Eye (tissue), 1 donor: Measurements from ENCODE around the gene TMCC1.
"Not testable (repeated sequence)": the region's sequence is repeated elsewhere in the genome, so short reads cannot be mapped to it uniquely, and the experiment has no call there.

Experiments
- DNase-seq: peaks from one replicate; pipeline ENCODE4 v3.0.0-alpha.2; 2015

The TMCC1 gene

DNA sequence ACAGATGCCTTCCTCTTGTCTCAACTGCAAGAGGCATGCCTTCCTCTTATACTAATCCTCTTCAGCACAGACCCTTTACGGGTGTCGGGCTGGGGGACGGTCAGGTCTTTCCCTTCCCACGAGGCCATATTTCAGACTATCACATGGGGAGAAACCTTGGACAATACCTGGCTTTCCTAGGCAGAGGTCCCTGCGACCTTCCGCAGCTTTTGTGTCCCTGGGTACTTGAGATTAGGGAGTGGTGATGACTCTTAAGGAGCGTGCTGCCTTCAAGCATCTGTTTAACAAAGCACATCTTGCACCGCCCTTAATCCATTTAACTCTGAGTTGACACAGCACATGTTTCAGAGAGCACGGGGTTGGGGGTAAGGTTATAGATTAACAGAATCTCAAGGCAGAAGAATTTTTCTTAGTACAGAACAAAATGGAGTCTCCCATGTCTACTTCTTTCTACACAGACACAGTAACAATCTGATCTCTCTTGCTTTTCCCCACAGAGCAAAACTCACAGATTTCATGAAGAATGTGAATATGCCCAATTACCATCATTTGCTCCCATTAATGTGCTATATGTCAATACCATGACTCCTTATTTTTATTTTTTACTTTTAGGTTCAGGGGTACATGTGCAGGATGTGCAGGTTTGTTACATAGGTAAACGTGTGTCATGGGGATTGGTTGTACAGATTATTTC lies 251.8 kb downstream of the TMCC1 start:
- not testable (repeated sequence) for DNase-seq

DNA sequence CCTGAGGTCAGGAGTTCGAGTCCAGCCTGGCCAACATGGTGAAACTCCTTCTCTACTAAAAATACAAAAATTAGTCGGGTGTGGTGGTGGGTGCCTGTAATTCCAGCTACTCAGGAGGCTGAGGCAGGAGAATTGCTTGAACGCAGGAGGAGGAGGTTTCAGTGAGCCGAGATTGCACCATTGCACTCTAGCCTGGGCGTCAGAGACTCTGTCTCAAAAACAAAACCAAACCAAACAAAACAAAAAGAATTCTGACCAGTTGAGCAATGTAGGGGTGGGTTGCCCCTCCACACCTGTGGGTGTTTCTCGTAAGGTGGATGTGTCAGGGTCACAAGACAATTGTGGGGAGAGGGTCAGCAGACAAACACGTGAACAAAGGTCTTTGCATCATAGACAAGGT lies 252.5 kb downstream of the TMCC1 start:
- DNase-seq = not testable (repeated sequence)

DNA sequence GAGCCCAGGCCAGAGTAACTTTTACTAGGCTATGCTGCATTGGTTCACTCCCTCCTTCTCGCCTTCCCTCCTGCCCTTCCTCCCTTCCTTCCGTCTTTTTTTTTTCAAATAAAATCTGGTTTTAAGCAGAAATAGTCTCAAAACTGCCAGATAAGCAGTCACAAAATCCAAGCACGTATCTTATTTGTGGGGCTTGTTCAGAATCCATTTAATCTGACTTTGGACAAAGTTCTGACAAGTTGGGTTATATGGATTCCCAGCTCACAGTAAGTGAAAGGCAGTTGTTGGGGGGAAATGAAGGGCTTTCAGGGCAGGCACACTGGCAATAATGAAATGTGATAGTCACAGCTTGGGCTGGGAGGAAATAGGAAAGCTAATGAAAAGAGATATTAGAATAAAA lies 255.0 kb downstream of the TMCC1 start:
- no peak for DNase-seq

DNA sequence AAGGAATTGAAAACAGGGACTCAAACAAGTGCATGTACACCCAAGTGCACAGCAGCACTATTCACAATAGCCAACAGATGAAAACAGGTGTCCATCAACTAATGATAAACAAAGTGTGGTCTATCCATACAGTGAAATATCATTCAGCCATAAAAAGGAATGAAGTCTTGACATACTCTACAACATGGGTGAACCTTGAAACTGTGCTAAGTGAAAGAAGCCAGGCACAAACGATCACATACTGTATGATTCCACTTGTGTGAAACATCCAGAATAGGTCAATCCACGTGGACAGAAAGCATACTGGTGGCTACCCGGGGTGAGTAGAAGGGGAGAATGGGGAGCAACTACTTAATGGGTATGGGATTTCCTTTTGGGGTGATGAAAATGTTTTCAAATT lies 257.4 kb downstream of the TMCC1 start:
- DNase-seq = no peak

DNA sequence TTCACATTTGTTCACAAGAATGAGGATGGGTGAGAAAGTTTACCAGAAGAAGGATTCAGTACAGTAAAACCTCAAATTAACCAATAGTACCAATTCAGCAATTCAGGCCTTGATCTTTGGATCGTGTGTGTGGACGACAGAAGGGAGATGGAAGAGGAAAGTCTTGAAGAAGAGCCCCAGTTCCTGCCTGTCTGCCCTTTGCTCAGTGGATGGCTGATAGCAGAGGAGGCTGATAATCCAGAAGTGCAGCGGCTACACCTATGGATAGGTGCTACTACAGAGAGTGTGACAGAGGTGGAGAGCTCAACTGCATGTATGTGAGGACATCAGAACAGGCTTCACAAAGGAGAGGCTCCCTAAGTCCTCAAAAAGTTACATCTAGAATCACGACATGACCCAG lies 257.9 kb downstream of the TMCC1 start:
- no peak for DNase-seq

DNA sequence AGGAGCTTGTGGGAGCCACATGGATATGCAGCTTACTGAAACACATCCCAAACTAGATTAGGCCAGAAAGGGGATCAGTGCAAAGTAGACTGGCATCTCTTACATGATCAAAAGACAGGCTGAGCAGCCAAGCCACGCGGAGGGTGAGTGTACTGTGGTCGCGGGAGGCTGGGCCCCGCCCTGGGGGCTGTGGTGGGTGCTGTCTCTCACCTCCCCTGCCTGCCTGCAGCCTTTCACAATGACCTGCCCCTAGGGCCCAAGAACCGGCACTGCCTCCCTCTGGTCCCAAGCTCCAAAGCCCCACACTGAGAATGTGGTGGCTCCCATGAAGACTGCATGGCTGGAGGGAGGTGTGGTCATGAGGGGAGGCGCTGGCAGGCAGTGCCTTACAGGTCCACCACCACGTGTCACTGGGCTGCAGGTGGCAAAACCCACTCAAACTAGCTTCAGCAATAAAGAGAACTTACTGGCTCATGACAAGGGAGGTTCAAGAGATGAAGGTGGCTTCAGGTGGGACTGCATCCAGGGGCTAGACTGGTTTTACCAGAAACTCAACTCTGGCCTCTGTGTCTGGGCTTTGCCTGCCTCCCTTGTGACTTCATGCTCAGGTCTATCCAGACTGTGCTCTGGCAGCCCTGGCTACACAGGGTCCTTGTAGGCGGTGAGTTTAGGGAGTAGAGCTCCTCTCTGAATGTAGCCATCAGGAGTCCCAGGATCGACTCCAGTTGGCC lies 259.6 kb downstream of the TMCC1 start:
- no peak for DNase-seq

DNA sequence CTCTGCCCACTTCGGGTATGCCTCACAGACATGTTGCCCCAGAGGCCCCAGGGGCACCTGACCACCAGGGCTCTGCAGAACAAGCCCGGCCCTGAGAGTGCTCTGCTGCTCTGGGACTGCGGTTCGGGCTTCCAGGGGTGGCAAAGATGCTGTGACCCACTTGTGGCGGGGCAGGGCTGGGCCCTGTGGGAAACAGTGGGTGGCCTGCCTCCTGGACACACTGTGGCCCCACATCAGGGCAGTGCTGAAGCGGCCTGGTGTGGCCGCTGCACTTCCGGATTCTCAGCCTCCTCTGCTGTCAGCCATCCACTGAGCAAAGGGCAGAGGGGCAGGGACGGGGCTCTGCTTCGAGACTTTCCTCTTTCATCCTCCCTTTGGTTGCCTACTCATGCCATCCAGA lies 260.5 kb downstream of the TMCC1 start:
- no peak for DNase-seq

DNA sequence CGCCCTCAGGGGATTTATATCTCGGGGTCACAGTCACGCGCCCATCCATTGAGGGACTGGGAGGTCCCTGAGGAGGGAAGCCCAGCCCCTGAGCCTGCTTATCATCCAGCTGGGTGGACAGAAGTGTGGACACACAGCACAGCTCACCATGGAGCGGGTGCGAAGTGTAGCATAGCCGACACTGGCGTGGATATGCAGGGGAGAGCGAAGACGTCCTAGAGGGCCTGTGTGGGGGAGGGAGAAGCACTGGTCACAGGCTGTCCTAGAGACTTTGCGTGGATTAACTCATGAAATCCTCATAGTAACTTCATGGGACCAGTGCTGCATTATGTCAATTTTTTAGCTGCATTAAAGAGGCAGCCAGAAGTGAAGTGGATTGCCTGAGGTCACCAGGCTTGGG lies 261.0 kb downstream of the TMCC1 start:
- no peak for DNase-seq

DNA sequence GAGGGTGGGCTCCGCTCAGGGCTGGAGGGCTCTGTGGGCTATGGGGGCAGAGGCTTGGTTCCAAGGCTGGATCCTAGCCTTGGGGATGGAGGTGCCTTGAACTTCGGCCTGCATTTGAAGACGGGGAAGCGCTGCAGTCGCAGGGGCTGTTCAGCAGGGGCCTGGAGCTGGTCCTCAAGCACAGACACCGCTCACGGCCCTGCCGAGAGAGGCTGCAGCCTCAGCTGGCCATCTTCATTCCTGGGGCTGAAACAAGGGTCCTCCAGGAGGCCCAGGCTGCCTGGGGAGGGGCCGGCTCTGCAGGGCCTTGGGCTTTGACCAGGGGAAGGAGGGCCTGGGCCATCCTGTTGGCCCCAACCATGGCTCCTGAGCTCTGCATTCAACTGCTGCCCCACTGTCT lies 261.5 kb downstream of the TMCC1 start:
- DNase-seq = no peak

DNA sequence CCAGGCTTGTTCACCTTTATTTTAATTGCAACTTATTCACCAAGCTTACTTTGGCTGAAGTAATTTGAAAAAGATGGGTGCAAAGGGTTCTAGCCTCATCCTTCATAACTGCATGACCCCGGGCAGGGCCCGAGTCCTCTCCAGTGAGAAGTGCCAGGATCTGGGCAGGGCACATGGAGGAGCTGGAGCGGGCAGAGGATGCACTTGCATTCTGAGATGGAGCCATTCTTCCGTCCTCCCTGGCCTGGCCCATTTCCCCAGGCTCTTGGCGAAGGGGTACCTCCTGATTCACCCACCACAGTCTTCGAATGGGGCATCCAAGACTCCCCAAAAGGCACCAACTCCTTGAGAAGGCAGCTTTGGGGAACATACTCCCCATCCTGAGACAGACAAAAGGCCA lies 264.5 kb downstream of the TMCC1 start:
- DNase-seq = no peak

DNA sequence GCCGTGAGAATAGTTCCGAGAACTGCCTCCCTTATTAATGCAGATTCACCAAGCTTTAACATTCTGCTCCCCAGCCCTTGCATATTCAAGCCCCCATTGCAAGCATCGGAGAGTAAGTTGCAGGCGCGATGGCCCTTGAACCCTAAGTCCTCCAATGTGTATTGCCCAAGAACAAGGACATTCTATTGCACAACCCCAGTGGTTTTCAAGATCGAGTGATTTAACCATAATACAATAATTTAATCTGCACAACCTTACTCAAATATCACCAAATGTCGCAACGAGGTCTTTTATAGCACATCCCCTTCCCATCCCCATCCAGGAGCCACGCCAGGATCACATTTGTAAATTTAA lies 265.4 kb downstream of the TMCC1 start:
- DNase-seq = no peak

DNA sequence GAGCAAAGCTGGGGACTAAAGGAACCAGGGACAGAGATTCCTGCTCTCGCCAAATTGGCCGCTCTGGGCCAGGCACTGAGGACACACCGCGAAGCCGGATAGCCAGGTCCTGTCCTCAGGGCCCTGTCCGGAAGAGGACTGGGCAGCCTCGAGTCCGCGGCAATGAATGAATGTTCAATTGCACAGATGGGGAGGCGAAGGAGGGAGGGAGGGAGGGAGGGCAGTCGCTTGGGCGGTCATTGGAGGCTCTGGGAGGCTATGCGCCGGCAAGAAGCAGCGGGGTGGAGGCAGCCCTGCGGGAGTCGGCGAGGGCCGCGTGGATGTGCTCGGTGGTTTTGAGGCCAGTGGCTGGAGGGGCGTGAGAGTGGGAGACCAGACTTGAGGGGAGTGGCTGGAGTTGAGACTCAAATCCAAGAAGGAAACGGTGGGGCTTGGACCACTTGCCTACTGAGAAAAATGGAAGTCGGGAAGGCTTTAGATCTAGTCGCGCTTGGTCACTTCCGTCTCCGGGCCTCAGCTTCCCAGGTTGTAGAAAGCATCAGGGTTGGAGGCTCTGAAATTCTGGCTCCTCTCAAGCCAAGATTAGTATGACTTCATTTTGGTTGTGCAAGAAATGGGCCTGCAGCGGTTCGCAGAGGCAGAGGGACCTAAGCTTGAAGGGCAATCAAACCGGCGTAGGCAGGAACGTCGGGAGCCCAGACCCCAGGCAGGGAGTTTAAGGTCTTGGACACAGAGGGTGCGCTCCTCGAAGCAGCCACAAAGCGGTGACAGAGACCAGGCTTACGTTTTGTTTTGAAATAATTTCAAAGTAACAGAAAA lies 266.0 kb downstream of the TMCC1 start:
- DNase-seq = peak; percentile 95

DNA sequence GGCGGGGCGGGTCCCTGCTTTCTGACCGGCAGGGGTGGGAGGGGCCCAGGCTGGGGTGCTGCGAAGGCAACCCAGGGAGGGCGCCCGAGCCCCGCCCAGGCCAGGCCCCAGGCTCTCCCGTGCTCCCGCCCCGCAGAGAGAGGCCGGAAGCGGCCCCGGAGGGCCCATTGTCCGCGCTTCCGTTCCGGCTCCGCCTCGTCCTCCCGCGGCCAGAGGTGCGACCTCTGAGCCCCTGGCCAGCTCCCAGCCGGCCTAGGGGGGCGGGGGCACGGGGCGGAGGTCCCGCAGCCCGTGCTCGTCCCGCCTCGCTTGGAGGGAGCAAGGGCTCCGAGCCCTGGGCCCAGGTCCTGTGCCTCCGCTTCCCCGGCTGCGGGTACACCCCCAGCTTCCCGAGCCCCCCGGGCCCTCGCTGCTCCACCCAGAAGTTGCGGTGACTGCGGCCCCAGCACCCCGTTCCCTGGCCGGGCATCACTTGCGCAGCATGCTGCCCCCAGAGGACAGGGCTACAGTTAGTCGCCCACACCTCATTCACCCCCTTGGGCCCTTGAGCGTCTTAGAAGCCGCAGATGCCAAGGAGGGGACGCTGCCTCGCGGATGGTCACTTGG lies 266.7 kb downstream of the TMCC1 start:
- DNase-seq = peak; percentile 80

DNA sequence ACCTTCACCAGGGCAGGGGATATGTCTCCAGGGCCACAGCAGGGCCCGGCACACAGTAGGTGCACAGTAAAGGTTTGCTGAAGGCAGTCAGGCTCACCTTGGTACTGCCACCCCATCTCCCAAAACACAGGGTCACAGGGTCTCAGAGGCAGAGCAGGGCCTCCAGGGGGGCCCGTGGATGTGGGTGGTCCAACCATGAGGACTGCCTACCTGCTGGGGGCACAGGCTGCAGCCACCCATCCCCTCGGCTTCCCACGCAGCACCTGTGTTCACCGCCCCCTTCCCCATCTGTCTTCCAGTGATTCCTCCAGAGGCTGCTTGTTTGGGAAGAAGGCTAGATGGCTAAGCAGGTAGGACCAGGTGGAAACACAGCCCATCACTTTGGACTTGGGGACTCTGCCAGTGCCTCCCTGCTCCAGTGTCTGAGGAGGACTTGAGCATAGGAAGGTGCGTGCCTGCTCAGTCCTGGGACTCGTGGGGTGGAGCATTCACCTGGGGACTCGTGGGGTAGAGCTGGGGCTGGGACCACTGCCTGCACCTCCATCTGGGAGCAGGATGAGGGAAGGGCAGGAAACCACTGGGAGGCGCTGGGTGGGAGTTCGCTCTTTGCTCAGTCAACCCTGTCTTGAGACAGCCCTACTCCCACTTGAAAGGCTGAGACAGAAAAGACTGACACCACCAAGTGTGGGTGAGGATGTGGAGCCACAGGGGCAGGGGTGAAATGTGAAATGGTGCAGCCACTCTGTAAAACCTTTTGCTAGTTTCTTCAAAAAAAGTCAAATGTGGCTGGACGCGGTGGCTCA lies 268.2 kb downstream of the TMCC1 start:
- no peak for DNase-seq

DNA sequence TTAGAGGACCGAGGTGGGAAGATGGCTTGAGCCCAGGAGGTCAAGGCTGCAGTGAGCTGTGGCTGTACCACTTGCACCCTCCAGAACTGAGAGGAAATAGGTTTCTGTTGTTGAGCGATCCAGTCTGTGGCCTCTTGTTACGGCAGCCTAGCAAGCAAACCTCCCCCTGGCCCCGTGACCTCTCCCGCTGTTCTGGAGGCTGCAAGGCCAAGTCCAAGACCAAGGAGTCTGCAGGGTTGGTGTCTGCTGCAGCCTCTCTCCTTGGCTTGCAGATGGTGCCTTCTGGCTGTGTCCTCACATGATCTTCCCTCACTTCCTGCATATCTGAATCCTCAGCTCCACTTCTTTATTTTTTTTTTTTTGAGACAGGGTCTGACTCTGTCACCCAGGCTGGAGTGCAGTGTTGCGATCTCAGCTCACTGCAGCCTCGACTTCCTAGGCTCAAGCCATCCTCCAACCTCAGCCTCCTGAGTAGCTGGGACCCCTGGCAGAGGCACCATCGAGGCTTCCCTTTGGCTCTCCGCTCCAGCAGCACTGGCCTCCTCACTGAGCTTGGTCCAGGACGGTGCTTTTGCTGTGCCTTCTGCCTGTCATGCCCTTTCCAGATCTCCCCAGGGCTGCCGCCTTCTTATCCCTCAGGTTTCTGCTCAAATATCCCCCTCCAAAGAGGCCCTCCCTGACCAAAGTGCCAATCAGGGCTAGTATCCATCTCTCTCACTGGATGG lies 269.0 kb downstream of the TMCC1 start:
- no peak for DNase-seq

DNA sequence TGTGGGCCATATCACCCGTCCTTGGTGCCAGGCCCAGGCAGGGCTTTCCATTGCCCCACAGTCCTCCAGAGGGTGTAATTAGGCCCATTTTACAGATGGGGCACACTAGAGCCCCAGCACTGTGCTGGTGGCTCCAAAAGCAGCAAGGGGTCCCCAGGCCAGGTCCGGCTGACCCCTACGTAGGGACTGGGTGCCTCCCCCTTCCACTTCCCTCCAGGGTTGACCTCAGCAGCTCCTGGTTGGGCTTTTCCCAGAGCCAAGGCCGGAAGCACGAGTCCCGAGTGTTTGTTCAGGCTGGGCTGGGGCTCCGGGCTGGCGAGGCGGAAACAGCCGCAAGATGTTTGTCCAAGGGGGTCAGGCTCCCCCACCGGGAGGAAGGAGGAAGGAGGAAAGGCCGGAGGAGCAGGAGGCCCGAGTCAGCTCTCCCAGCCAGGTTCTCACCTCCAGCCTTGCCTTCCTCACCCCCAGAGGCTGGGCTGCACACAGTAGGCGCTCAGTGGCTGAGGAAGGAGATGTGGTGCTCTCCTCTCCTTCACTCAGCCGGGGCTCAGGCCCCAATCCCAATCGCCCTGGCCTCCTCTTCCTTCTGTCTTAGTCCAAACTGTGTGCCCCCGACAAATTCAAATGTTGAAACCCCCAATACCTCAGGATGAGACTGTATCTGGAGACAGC lies 269.9 kb downstream of the TMCC1 start:
- DNase-seq = no peak

DNA sequence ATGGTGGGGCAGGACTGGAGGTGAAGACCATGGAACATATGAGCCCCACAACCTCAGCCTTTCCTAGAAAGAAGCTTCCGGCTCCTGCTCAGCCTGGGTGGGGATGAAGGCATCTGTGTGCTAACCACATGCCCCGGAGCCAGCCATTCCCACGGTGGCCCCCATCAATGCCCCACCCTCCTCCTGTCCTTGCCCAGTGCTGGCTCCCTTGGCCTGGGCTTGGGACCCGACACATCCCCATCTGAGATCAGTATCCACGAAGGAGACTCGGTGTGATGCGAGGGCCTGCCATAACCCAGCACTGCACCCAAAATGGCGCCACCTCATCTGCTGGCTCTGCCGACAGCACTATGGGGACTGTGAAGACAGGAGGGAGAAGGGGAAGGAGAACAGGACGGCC lies 270.6 kb downstream of the TMCC1 start:
- DNase-seq = no peak

DNA sequence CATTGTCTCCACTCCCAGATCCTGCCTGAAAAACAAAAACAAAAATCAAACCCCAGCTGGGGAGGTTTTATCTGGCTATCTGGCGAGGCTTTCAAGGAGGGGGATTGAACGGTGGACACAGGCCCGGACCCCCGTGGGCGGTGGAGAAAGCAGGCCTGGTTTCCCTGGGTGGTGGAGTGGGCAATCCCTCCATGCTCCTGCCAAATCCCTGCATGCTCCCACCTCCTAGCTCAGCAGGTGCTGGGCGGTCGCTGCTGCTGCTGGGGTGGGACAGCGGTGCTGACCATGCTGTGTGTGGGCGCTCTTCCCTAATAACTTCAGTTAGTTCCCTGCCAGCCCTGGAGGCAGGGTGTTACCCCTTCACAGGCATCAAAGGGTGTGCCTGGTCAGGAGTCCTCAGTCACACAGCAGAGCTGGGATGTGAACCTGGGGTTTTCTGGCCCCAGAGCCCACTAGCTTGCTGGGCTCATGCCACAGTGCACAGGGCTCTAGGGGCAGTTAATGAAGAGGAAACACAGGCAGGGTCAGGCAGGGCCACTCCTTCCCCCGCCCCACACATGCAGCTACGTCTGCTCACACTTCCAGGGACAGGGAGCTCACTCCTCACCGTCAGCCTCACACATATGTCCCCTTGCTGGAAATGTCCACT lies 271.2 kb downstream of the TMCC1 start:
- no peak for DNase-seq

DNA sequence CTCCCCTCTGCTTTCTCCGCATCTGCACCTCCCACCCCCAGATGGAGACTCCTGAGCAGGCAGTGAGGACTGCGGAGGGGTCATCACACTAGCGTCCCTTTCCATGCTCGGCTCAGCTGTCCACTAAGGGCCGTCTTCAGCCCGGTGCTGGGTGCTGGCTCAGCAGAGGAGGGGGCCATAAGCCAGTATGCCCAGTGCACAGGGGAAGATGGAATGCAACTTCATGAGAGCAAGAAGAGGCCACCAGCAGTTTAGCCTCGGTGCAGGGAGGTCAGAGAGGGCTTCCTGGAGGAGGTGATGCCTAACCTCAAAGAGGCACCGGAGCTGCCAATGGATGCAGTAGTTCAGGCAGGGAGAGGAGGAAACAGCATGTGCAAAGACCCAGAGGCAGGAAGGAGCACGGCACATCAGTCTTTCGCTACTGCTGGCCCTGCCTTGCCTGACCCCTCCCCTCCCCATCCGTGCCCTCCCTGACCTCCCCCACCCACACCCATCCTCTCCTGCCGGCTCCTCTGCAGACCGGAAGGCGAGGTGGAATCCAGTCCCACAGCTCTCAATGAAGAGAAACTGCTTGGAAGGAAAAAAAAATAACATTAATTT lies 271.8 kb downstream of the TMCC1 start:
- DNase-seq = no peak

DNA sequence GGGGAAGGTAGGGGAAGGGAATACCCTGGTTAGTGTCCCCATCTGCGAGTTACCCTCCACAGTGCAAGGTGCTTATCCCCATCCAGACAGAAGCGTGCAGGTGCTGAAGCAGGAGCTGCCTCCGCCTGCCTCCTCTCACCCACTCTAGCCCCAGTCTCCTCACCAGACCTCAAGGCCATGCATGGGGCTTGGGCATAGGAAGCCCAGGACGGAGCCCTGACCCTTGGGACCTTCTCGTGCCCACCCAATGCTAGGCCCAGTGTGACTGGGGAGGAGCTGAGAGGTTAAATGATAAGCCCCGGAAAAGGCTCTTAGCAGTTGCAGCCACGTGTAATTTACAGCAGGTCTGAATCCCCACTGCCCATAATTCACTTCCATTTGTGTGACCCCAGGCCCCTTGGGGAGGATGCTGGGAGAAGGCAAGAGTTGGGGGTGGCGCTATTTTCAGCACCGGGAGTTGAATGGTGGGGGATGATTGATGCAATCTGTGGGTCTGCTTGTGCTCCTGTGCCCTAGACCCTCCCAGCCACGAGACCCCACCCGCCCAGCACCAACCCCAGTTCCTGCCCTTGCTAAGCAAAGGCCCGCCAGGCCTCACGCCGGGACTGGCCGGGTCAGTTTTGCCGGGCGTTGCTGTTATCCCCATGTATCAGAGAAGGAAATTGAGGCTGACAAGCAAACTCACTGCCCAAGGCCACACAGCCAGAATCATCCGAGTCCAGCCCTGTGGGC lies 272.5 kb downstream of the TMCC1 start:
- DNase-seq = no peak
